ENCODE data around the gene GPRIN3.

The GPRIN3 gene

GRCh38 chr4:89307446-89308160 is at the start of gene GPRIN3:
GPRIN3 (minus strand) TSS chr4:89307800; CDS start chr4:89250110, 57,690 bp downstream.
- peak in 1 of 2 experiments; percentile 61 for DNase-seq

DNA sequence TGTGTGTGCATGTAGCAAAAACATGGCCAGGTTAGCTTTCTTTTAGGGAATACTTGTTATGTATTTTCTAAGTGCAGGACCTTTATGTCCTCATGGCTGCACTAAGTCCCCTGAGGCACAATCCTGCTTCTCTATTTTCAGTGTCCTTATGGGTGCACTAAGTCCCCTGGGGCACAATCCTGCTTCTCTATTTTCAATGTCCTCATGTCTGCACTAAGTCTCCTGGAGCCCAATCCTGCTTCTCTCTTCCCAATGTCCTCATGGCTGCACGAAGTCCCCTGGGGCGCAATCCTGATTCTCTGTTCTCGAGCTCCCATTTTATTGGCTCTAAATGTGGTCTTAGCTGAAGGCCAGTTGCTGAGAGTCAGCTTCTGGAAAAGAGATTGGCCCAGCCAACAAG is 49.7 kb upstream of the GPRIN3 start:
- no peak for DNase-seq

DNA sequence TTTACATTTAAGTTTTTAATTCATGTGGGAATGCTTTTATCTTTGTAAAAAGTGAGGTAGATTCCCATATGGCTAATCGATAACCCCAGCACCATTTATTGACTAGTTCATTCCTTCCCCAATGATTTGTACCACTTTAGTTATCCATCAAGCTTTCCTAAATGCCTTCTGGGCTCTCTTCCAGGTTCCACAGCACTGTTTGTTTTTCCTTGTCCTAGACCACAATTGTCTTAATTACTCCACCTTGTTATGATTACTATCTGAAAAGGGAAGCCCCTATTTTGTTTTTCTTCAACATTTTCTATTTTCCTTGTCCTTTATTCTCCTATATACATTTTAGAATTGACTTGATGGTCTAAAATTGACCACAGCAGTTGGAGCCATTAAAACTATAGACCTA is 48.5 kb upstream of the GPRIN3 start:
- peak in 1 of 2 experiments; percentile 14 for DNase-seq

- DNase-seq = no peak
Observed at GRCh38 chr4:89353514-89353913, 45.9 kb upstream of the GPRIN3 start.

DNA sequence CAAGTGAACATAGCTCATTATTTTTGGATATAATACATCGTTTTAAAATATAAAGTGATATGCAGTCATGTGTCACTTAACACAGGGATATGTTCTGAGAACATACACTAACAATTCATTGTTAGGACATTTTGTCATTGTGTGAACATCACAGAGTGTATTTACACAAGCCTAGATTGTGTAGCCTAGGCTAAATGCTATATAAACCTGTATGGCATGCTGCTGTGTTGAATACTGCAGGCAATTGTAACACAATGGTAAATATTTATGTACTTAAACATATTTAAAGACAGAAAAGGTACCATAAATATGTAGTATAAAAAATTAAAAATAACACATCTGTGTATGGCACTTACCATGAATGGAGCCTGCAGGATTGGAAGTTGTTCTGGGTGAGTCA is 44.9 kb upstream of the GPRIN3 start:
- no peak for DNase-seq

DNA sequence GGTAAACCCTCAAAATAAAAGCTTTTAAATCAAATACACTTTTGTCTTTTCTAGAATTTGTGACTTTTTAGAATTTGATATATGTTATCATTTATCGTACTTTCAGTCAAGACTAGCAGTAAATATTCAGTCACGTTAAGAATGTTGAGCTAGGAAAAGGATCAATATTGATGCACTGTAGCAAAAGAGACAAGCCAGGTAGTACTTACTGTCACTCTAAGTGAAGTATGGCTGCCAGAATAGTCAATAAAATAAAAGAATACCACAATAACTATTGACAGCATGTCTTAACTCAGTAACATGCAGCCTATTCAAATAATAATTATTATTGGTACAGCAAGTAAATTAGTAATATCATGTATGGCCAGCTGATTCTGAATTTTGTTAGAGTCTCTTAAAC is 43.6 kb upstream of the GPRIN3 start:
- DNase-seq = no peak

DNA sequence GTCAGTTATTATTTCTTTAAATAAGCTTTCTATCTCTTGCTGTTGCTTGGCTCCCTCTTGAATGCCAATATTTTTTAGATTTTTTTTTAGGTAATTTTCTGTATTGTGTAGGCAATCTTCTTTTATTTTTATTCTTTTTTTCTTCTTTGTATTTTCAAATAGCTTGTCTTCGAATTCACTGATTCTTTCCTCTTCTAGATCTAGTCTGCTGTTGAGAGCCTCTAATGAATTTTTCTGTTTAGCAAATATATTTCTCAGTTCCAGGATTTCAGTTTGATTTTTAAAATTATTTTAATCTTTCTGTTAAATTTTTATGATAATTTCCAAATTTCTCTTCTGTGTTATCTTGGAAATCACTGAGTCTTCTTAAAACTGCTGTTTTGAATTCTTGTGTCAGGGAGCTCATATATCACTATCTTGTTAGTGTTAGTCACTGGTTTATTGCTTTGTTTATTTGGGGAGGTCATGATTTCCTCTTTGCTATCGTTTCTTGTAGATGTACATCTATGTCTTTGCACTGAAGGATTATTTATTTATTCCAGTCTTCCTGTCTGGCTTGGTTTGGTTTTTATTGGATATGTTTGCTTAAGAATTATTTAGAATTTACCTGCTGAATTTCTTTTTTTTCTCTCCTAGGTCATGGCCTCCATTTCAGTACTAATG is 39.9 kb upstream of the GPRIN3 start:
- no peak for DNase-seq

- no peak for DNase-seq
Observed at GRCh38 chr4:89344571-89344970, 37.0 kb upstream of the GPRIN3 start.

DNA sequence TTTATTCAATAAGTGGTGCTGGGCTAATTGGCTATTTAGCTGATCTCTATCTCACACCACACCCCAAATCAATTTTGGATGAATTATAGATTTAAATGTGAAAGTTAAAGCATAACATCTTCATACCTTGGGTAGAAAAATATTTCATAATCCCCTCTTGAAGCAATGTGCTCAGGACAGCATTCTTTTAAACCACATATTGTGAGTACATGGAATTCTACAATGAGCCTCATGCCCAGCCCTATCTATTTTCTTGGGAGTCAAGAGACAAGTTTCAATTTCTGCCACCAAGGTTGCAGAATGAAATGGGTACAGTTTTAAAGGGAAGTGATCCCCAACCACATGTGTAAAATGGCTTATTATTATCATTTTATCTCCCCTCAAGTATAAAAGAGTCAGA is 30.6 kb upstream of the GPRIN3 start:
- DNase-seq = no peak

GRCh38 chr4:89337681-89338080 is 30.1 kb upstream of the GPRIN3 start:
- no peak for DNase-seq

GRCh38 chr4:89336818-89337420 is 29.3 kb upstream of the GPRIN3 start:
- no peak for DNase-seq

- no peak for DNase-seq
Observed at GRCh38 chr4:89334830-89335229, 27.2 kb upstream of the GPRIN3 start.

DNA sequence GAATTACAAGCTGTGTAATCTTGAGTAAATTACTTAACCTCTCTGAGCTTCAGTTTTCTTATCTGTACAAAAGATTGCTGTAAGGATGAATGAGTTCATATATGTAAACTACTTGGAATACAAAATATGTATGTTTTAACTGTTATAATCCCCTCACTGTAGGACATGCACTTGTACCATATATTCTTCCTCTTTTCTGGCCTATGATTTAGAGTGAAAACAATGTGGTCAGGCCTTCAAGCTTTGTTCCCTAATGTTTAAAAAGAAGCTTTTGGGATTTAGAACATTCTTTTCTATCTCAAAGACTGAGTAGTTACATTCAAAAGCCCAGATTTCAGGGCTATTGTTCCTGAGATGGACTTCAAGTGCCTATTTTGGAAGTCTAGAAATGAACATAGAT is 26.7 kb upstream of the GPRIN3 start:
- DNase-seq = no peak

GRCh38 chr4:89331686-89332544 is 24.3 kb upstream of the GPRIN3 start:
- DNase-seq = no peak

DNA sequence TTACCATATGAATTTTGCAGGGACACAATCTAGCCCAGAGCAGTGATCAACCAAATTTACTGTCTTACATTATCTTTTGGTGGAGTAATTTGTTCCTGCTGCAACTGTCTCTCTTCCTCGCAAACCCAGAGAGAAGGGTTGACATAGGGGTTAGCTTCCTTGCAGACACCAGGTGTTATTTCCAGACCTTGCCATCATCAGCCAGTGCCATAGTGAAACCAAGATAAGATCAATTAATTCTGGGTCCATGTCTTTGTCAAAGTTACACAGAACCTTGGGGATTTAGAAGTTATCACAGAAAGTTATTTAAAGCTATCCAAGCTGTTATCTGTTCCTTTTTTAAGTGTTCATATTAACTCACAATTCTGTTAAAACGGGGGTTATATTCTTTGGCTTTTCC is 23.6 kb upstream of the GPRIN3 start:
- DNase-seq = no peak

DNA sequence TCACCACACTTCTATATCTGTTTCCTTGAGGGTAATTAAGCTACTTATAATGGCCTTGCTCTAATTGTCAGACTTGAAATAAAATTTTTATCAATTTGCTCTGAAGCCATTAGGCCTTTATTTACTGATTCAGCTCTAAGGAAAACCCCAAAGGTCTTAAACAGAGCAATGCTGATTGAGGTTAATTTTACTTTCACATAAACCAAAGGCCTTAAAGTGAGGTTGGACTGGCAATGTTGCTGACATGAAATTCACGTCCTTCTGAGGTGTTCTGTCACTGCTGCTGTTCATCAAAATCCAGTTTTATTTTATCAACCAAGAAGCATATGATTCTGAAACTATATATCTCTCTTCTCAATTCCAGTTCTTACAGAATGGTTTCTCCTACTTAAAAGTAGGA is 21.7 kb upstream of the GPRIN3 start:
- no peak for DNase-seq

GRCh38 chr4:89324671-89325070 is 17.1 kb upstream of the GPRIN3 start:
- DNase-seq = no peak

DNA sequence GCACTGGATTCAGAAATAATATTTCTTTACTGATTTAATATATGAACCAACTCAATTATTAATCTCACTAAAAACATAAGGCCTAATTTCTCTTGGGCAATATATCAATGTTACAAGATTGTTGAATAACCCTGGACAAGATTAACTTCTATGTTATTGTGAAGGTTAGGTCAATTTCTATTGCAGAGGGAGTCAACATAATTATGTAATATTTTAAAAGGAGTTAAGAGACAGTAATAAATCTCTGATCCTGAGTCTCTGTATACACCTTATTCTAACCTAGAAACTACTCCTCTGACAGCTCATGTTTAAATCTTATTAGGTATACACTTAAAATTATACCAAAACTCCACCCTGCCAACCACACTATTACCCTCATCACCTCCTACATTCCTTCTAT is 15.1 kb upstream of the GPRIN3 start:
- DNase-seq = no peak

DNA sequence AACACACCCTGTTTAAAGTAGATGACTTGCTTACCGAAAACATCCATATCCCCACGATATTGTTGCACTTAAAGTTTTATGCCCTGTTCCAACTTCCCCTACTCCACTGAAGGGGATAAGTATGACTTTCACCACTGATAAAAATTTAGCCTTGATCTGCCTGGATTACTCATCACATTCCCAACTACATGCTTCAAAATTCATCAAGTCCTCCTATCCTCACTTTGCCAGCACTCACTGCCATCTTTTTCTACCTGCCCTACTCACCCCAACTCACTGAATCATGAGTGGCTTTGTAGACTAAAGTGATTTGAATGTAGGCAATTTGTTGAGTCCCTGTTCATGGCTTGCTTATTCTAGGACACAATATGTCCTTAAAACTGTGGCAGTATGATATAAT is 12.2 kb upstream of the GPRIN3 start:
- DNase-seq = no peak

DNA sequence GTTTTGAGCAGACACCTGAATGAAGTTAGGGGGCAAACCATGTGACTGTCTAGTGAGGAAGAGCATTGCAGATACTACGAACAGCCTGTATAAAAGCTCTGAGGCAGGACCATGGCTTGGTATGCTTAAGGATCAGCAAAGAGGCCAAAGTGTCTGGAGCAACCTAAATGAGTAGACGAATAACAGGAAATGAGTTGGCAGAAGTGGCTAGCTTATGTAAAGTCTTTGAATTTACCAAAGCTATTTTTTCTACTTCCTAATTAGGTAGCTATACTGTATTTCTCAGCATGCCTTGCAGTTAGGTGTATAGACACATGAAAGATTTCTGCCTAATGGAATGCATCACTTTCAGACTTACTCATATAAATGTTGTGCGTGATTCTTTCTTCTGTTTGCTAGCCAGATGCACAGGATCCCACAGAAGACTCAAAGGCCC is 9.3 kb upstream of the GPRIN3 start:
- DNase-seq = no peak

- DNase-seq = no peak
Observed at GRCh38 chr4:89316211-89316610, 8.6 kb upstream of the GPRIN3 start.

GRCh38 chr4:89314291-89314690 is 6.7 kb upstream of the GPRIN3 start:
- DNase-seq = no peak

GRCh38 chr4:89312066-89312465 is 4.5 kb upstream of the GPRIN3 start:
- no peak for DNase-seq
